Measurements from ENCODE around the gene PHRF1. TPM values are rescaled to one million over a fixed set of nuclear protein-coding genes. Genes with fewer than 3 reads are reported as not detected.
A peak's percentile ranks its signal among the peaks of the same experiment; 100 is the strongest.

PHRF1 gene
- total RNA-seq, 1 donor = 27.5 TPM

DNA sequence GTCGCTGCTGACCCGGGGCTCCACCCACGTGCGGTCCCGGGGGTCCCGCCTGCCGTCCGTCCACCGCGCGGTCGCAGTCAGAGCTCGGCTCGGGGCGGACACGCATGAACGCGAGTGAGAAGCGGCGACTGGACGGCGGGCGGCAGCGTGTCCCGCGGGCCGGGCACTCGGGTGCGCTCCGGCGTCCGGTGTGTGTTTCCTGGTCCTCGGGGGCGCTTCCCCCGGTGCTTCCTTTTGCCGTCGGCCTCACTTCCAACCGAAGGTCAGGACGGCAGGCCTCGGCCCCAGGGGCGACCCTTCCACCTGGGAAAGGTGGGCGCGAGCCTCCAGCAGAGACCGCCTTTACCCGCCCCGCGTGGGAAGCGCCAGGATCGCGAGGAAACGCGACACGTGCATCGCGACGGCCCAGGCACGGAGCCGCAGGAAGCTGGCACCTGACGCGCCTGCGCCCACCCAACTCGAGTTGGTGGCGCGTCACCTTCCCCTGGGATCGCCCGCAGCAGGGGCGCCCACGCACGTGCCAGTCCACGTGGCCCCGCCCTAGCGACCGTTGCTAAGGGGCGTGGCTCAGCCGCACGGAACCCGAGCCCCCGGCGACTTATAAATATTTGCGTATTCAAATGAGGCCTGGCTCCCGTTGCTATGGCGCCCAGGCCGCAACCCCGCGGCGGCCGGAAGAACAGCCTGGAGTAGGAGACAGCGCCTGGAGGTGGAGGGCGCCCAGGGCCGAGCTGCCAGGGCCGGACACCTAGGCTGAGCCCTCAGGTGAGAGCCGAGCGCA, 39.2 kb upstream of the PHRF1 start, which contains the start of gene LRRC56:
Gene LRRC56, plus strand, starts transcription at position 687 of the 781 bp plus-strand sequence. CDS start 3,158 bp downstream, outside the sequence.
- H4K20me1 ChIP-seq (ENCODE audit: insufficient read depth, low read length) = peaks cover 18% of the 10 kb centered on the region

GRCh38 chr11:537622-538430, 38.4 kb upstream of the PHRF1 start:
- peak overlapping the region; percentile 53 for H3K4me3 ChIP-seq (ENCODE audit: insufficient read depth, low read length)
- H3K4me2 ChIP-seq (ENCODE audit: insufficient read depth, low read length) = peak overlapping the region; percentile 84
- H2AFZ ChIP-seq (ENCODE audit: low read length) = no peak overlapping the region

More for the DNA sequence above, 39.2 kb upstream of the PHRF1 start, which contains the start of gene LRRC56:
- TF ChIP-seq, protein P1, sequence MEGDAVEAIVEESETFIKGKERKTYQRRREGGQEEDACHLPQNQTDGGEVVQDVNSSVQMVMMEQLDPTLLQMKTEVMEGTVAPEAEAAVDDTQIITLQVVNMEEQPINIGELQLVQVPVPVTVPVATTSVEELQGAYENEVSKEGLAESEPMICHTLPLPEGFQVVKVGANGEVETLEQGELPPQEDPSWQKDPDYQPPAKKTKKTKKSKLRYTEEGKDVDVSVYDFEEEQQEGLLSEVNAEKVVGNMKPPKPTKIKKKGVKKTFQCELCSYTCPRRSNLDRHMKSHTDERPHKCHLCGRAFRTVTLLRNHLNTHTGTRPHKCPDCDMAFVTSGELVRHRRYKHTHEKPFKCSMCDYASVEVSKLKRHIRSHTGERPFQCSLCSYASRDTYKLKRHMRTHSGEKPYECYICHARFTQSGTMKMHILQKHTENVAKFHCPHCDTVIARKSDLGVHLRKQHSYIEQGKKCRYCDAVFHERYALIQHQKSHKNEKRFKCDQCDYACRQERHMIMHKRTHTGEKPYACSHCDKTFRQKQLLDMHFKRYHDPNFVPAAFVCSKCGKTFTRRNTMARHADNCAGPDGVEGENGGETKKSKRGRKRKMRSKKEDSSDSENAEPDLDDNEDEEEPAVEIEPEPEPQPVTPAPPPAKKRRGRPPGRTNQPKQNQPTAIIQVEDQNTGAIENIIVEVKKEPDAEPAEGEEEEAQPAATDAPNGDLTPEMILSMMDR (IDR thresholded peaks at IDR 0.05; ENCODE audit: extremely low read depth, low read depth, low read length) = no peak
- Histone ChIP-seq H3K27me3 (ENCODE audit: insufficient read depth, low read length) (no peaks in the 10 kb centered on the region), H3K9me3 (ENCODE audit: low read depth, low read length) (no peaks in the 10 kb centered on the region), H3K4me3 (ENCODE audit: insufficient read depth, low read length) (peak within 1 kb of the TSS; percentile 53), H3K4me1 (ENCODE audit: insufficient read depth, low read length) (peaks cover 20% of the 10 kb centered on the region), H3K36me3 (ENCODE audit: insufficient read depth, low read length) (peaks cover 8% of the 10 kb centered on the region), H3K79me2 (ENCODE audit: insufficient read depth, low read length) (peaks cover 16% of the 10 kb centered on the region), H3K27ac (ENCODE audit: low read depth, low read length) (no peak within 1 kb of the TSS), H3K4me2 (ENCODE audit: insufficient read depth, low read length) (peak within 1 kb of the TSS; percentile 84), H2AFZ (ENCODE audit: low read length) (peak within 1 kb of the TSS; percentile 62)
- peak; percentile 99 for DNase-seq (ENCODE audit: insufficient read length, low spot score, missing footprints)

DNA sequence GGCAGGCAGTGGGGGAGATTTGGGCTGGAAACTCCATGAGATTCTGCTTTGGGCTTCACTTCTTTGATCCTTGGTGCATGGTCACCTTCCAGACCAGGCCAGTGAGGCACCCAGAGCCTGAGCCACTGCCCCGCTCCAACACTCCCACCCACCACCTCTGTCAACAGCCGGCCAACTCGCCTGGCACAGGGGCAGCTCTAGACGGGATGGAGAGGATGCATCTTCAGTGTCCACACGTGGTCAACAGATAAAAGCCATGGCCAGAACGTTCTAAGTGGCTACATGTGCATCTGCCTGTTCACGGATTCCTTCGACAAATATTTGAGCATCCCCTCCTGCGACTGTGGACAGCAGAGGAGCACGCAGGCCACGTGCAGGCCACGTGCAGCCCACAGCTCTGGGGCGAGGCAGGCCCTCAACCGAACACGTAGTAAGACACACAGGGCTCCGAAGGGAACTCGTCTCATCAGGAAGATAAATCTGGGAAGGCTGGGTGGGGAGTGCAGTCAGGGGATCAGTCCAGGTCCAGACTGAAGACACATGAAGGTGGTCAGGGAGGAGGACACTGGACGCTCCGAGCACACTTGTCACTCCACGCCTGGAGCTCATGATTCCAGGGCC, 37.7 kb upstream of the PHRF1 start:
- Histone ChIP-seq H3K27me3 (ENCODE audit: insufficient read depth, low read length) (no peaks in the 10 kb centered on the region), H3K9me3 (ENCODE audit: low read depth, low read length) (no peaks in the 10 kb centered on the region), H3K27ac (ENCODE audit: low read depth, low read length) (no peak overlapping the region), H3K36me3 (ENCODE audit: insufficient read depth, low read length) (no peaks in the 10 kb centered on the region), H4K20me1 (ENCODE audit: insufficient read depth, low read length) (peaks cover 9% of the 10 kb centered on the region), H3K4me1 (ENCODE audit: insufficient read depth, low read length) (peaks cover 20% of the 10 kb centered on the region), H3K79me2 (ENCODE audit: insufficient read depth, low read length) (peaks cover 14% of the 10 kb centered on the region), H3K4me3 (ENCODE audit: insufficient read depth, low read length) (no peak overlapping the region), H2AFZ (ENCODE audit: low read length) (no peak overlapping the region), H3K4me2 (ENCODE audit: insufficient read depth, low read length) (no peak overlapping the region)
- DNase-seq (ENCODE audit: insufficient read length, low spot score, missing footprints) = peak; percentile 77
- TF ChIP-seq, protein P1 (IDR thresholded peaks at IDR 0.05; ENCODE audit: extremely low read depth, low read depth, low read length) = no peak

More at GRCh38 chr11:537622-538430, 38.4 kb upstream of the PHRF1 start:
- H3K27ac ChIP-seq (ENCODE audit: low read depth, low read length) = no peak overlapping the region
- peaks cover under 1% of the 10 kb centered on the region for H3K36me3 ChIP-seq (ENCODE audit: insufficient read depth, low read length)
- peak; percentile 86 for DNase-seq (ENCODE audit: insufficient read length, low spot score, missing footprints)
- H4K20me1 ChIP-seq (ENCODE audit: insufficient read depth, low read length) = peaks cover 14% of the 10 kb centered on the region
- no peaks in the 10 kb centered on the region for H3K9me3 ChIP-seq (ENCODE audit: low read depth, low read length)
- peaks cover 20% of the 10 kb centered on the region for H3K4me1 ChIP-seq (ENCODE audit: insufficient read depth, low read length)
- H3K79me2 ChIP-seq (ENCODE audit: insufficient read depth, low read length) = peaks cover 16% of the 10 kb centered on the region
- H3K27me3 ChIP-seq (ENCODE audit: insufficient read depth, low read length) = no peaks in the 10 kb centered on the region
- TF ChIP-seq, protein P1 (IDR thresholded peaks at IDR 0.05; ENCODE audit: extremely low read depth, low read depth, low read length) = no peak
